Endothelial cell of umbilical vein (primary cell): Measurements from ENCODE around the gene SERPINA5. TPM values are rescaled to one million over a fixed set of nuclear protein-coding genes. Genes with fewer than 3 reads are reported as not detected.

Experiments
- BruUV-seq: library from RNA; stranded (reverse); fragments of 400-500 nt; replicated peaks from 2 replicates; lab custom pipeline; 2021; lab: Mats Ljungman, UMichigan
- CTCF ChIA-PET: fragments of 300-600, 350-600 bp; sonication (Branson Sonifier 250); formaldehyde crosslinking; loops from one replicate; lab custom pipeline; 2021; ENCODE audit warnings: antibody characterized with exemption, inconsistent platforms; lab: Charles Lee
- POLR2A ChIA-PET: fragments of 300-600, 350-600 bp; sonication (Branson Sonifier 250); formaldehyde crosslinking; loops from one replicate; lab custom pipeline; 2021; ENCODE audit warnings: antibody characterized with exemption, inconsistent platforms; lab: Charles Lee
- DNase-seq: peaks from one replicate; pipeline ENCODE4 v3.0.0-alpha.2; 2011; ENCODE audit warnings: low read depth, low spot score
- FAIRE-seq: peaks from 2 replicates; lab custom pipeline; 2011; peaks lifted over from hg19 to GRCh38; lab: Jason Lieb, UNC
- H2AFZ ChIP-seq: 2 replicates; pipeline ENCODE4 v1.6.0; 2012; ENCODE audit warnings: low read depth, low read length, control low read depth, inconsistent platforms
- H3K27ac ChIP-seq: 2 replicates; pipeline ENCODE4 v1.5.1; 2011; ENCODE audit warnings: low read depth, mild to moderate bottlenecking, control low read depth, low read length, moderate library complexity; ENCODE audit not compliant: insufficient read depth
- H3K27me3 ChIP-seq, 2 experiments: 2 replicates each; pipeline versions ENCODE4 v1.6.0 to v1.6.1; 2011; ENCODE audit warnings: low read length in 2 of 2, mixed read lengths in 1 of 2; ENCODE audit not compliant: control insufficient read depth in 2 of 2, insufficient read depth in 2 of 2
- H3K36me3 ChIP-seq, 2 experiments: 2 replicates in 1 of 2; 3 replicates in 1 of 2; pipeline ENCODE4 v1.5.1; 2011; ENCODE audit warnings: low read length in 2 of 2, mild to moderate bottlenecking in 1 of 2, moderate library complexity in 1 of 2; ENCODE audit not compliant: control insufficient read depth in 2 of 2, insufficient read depth in 2 of 2; ENCODE audit errors: extremely low read depth in 1 of 2
- H3K4me1 ChIP-seq: 3 replicates; pipeline ENCODE4 v1.5.1; 2011; ENCODE audit warnings: mild to moderate bottlenecking, low read length; ENCODE audit not compliant: control insufficient read depth, insufficient read depth; ENCODE audit errors: extremely low read depth
- H3K4me2 ChIP-seq: 2 replicates; pipeline ENCODE4 v1.6.1; 2011; ENCODE audit warnings: low read length, control low read depth, mixed read lengths; ENCODE audit not compliant: insufficient read depth
- H3K4me3 ChIP-seq, 3 experiments: fragments of 200-600 bp in 1 of 3; sonication (generic), shearing (Covaris generic) in 1 of 3; replicated peaks in 1 of 3; 2 replicates each; pipeline ENCODE4 v1.5.1; 2011 to 2016; ENCODE audit warnings: control low read depth in 3 of 3, low read length in 3 of 3, mild to moderate bottlenecking in 2 of 3, inconsistent platforms in 1 of 3, low read depth in 1 of 3, moderate library complexity in 1 of 3; ENCODE audit not compliant: insufficient read depth in 1 of 3
- H3K79me2 ChIP-seq: 2 replicates; pipeline ENCODE4 v1.6.0; 2012; ENCODE audit warnings: low read length, inconsistent platforms; ENCODE audit not compliant: control insufficient read depth, insufficient read depth
- H3K9ac ChIP-seq: replicated peaks from 2 replicates; pipeline ENCODE3; 2011; ENCODE audit warnings: low read length, control low read depth; ENCODE audit not compliant: insufficient read depth; ENCODE audit errors: extremely low read depth
- H3K9me1 ChIP-seq: replicated peaks from 3 replicates; pipeline ENCODE4 v1.6.0; 2011; ENCODE audit warnings: mild to moderate bottlenecking, low read length; ENCODE audit not compliant: control insufficient read depth, insufficient read depth; ENCODE audit errors: extremely low read depth
- H3K9me3 ChIP-seq: replicated peaks from 2 replicates; pipeline ENCODE4 v1.5.1; 2012; ENCODE audit warnings: low read length, inconsistent platforms; ENCODE audit not compliant: control insufficient read depth, insufficient read depth
- H4K20me1 ChIP-seq: replicated peaks from 2 replicates; pipeline ENCODE3; 2011; ENCODE audit warnings: mild to moderate bottlenecking, low read length; ENCODE audit not compliant: control insufficient read depth, insufficient read depth; ENCODE audit errors: extremely low read depth
- EZH2 ChIP-seq: IDR thresholded peaks from 2 replicates; pipeline ENCODE4 v1.6.1; 2012; ENCODE audit warnings: borderline replicate concordance, low read depth, mild to moderate bottlenecking, moderate library complexity, low read length, inconsistent platforms; ENCODE audit not compliant: severe bottlenecking
- FOS ChIP-seq: IDR thresholded peaks from 2 replicates; pipeline ENCODE4 v1.6.1; 2011; ENCODE audit warnings: mild to moderate bottlenecking, low read length, moderate library complexity, borderline replicate concordance; ENCODE audit not compliant: insufficient read depth
- GATA2 ChIP-seq: IDR thresholded peaks from 2 replicates; pipeline ENCODE4 v1.7.0; 2011; ENCODE audit warnings: low read depth, mild to moderate bottlenecking, moderate library complexity, mixed read lengths, low read length; ENCODE audit not compliant: insufficient read length, insufficient read depth
- JUN ChIP-seq: IDR thresholded peaks from 2 replicates; pipeline ENCODE4 v1.6.1; 2011; ENCODE audit warnings: borderline replicate concordance, low read depth; ENCODE audit not compliant: insufficient read length, insufficient read depth
- MAX ChIP-seq: IDR thresholded peaks from 2 replicates; pipeline ENCODE4 v1.6.1; 2011; ENCODE audit not compliant: insufficient read depth, insufficient read length
- POLR2A ChIP-seq: IDR thresholded peaks from 2 replicates; pipeline ENCODE4 v1.6.1; 2012; ENCODE audit warnings: low read depth, mild to moderate bottlenecking, control low read depth, low read length
- POLR2AphosphoS5 ChIP-seq: IDR thresholded peaks from 2 replicates; pipeline ENCODE4 v1.6.1; 2012; ENCODE audit warnings: low read depth, mild to moderate bottlenecking, control low read depth, low read length, moderate library complexity; ENCODE audit not compliant: insufficient read depth
- dilution Hi-C: fragments of 300-500 bp; cut with MboI; formaldehyde crosslinking; loops from one replicate; pipeline ENCODE4 v1.15.0; 2019; ENCODE audit warnings: low sequenced_read_pairs; ENCODE audit not compliant: extremely low pct_ligation_motif_present
- intact Hi-C: fragments of 100-400 bp; cut with micrococcal nuclease; formaldehyde crosslinking; loops from one replicate; pipeline ENCODE4 v1.10.0; 2022
- polyA plus RNA-seq, 4 experiments: library from polyadenylated mRNA; depleted of rRNA in 3 of 4; stranded (reverse) in 3 of 4; unstranded in 1 of 4; fragments of >200 nt; gene quantifications; 2 replicates each; pipeline versions ENCODE4 v1.2.1 to v1.2.3, GENCODE V29; 2011 to 2012; ENCODE audit warnings: missing spikeins in 1 of 4
- total RNA-seq: library from RNA; stranded (reverse); gene quantifications from 2 replicates; pipeline ENCODE4 v1.2.3, GENCODE V29; 2021

Gene SERPINA5
- total and polyA plus RNA-seq, 2 donors (not counting 3 experiments of a cell fraction or from before 2014, with no cell fraction given) = 0.12 TPM; not detected in 1

DNA sequence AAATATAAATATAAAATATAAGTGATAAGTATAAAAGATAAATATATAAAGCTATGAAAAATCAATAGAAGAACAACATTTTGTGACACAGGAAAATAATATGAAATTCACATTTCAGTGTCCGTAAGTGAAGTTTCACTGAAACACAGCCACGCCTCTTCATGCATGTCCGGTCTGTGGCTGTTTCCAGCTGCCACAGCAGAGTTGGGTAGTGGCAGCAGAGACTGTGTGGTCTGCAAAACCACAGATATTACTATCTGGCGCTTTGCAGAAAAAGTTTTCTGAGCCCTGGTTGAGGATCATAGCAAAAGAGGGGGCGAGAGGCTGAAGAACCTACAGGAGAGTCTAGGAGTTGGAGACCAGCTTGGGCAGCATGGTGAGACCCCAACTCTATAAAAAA, 19.2 kb upstream of the SERPINA5 start:
- H3K4me3 ChIP-seq = no peak overlapping the region
- no peak for TF ChIP-seq JUN
- no peak for TF ChIP-seq GATA2
- TF ChIP-seq POLR2A = no peak
- no peak for TF ChIP-seq MAX
- TF ChIP-seq POLR2AphosphoS5 = no peak
- no peak for TF ChIP-seq FOS
- no peak for TF ChIP-seq EZH2
- BruUV-seq = no TSS peak
- FAIRE-seq = no peak
- no peaks in the 10 kb centered on the region for H3K9me3 ChIP-seq
- POLR2A ChIA-PET = no interaction called here
- H3K9me1 ChIP-seq = no peaks in the 10 kb centered on the region
- no peak overlapping the region for H2AFZ ChIP-seq
- dilution Hi-C loops (no loop called here), intact Hi-C loops (no loop called here)
- no peaks in the 10 kb centered on the region for H3K4me1 ChIP-seq
- no peak overlapping the region for H3K27ac ChIP-seq
- no peaks in the 10 kb centered on the region for H4K20me1 ChIP-seq
- no peak overlapping the region for H3K9ac ChIP-seq
- H3K4me2 ChIP-seq = no peak overlapping the region
- H3K27me3 ChIP-seq = no peaks in the 10 kb centered on the region
- H3K36me3 ChIP-seq = no peaks in the 10 kb centered on the region
- DNase-seq = no peak
- H3K79me2 ChIP-seq = no peaks in the 10 kb centered on the region
- CTCF ChIA-PET = interaction anchor here (1.3 to 1.5 kb wide), 2 partner anchors 14 to 19 kb away, joined by 3 to 7 read pairs; partner anchors contain the start of gene SERPINA5
